GM12891 (cell line): Measurements from ENCODE around the gene PVR.

Experiments used
- PAX5 ChIP-seq: IDR thresholded peaks from 2 replicates; pipeline ENCODE4 v1.6.1; 2011; ENCODE audit warnings: low read length, moderate library complexity, mild to moderate bottlenecking; ENCODE audit not compliant: insufficient read depth, severe bottlenecking
- POLR2A ChIP-seq: IDR thresholded peaks from 2 replicates; pipeline ENCODE4 v1.6.1; 2011; ENCODE audit warnings: low read depth, low read length, control low read depth
- POLR2AphosphoS5 ChIP-seq: IDR thresholded peaks from 2 replicates; pipeline ENCODE4 v1.6.1; 2011; ENCODE audit warnings: low read depth, low read length, control low read depth
- SPI1 ChIP-seq: IDR thresholded peaks from 2 replicates; pipeline ENCODE4 v1.6.1; 2011; ENCODE audit warnings: low read depth, low read length, control low read depth
- TAF1 ChIP-seq: IDR thresholded peaks from 2 replicates; pipeline ENCODE4 v1.6.1; 2011; ENCODE audit warnings: low read depth, low read length, control low read depth

- TF ChIP-seq TAF1: no peak
- TF ChIP-seq POLR2AphosphoS5: no peak
- no peak for TF ChIP-seq POLR2A
- no peak for TF ChIP-seq SPI1
- TF ChIP-seq PAX5: no peak
Measured at GRCh38 chr19:44640518-44640917, 3.2 kb upstream of the PVR start.
